GM13976 (cell line): ENCODE measurements around the gene GMPPB.

ENCODE experiments used
- DNase-seq: peaks from one replicate; pipeline ENCODE4 v3.0.0; 2012; ENCODE audit warnings: low spot score
- CTCF ChIP-seq: IDR thresholded peaks from 2 replicates; pipeline ENCODE4 v1.5.1; 2012; ENCODE audit warnings: borderline replicate concordance, mild to moderate bottlenecking; ENCODE audit not compliant: insufficient read depth; ENCODE audit errors: extremely low read depth, missing control alignments, control extremely low read depth
- in situ Hi-C: fragments of 300-500 bp; cut with MboI; formaldehyde crosslinking; loops from one replicate; pipeline ENCODE4 v1.12.0; 2022; ENCODE audit warnings: low sequenced_read_pairs, mixed read lengths, inconsistent platforms; ENCODE audit not compliant: unreplicated experiment

Gene GMPPB

GRCh38 chr3:49718858-49719213 is 4.9 kb downstream of the GMPPB start:
- no peak for TF ChIP-seq CTCF
- DNase-seq = no peak
- in situ Hi-C loops = no loop called here

GRCh38 chr3:49717959-49718857 is 5.5 kb downstream of the GMPPB start:
- DNase-seq = no peak
- in situ Hi-C loops = no loop called here
- TF ChIP-seq CTCF = no peak

GRCh38 chr3:49717211-49717958 is 6.4 kb downstream of the GMPPB start:
- no peak for TF ChIP-seq CTCF
- DNase-seq = no peak
- in situ Hi-C loops = no loop called here

GRCh38 chr3:49716691-49717210 is 7.0 kb downstream of the GMPPB start:
- in situ Hi-C loops = no loop called here
- TF ChIP-seq CTCF = no peak
- DNase-seq = no peak

- in situ Hi-C loops = no loop called here
- no peak for TF ChIP-seq CTCF
- no peak for DNase-seq
Observed at GRCh38 chr3:49716169-49716568, 7.6 kb downstream of the GMPPB start.

- TF ChIP-seq CTCF = no peak
- in situ Hi-C loops = no loop called here
- no peak for DNase-seq
Observed at GRCh38 chr3:49715611-49716121, 8.1 kb downstream of the GMPPB start.
